K562 (cell line): ENCODE data around the gene IMP4. TPM values are rescaled to one million over a fixed set of nuclear protein-coding genes. Genes with fewer than 3 reads are reported as not detected.

Source experiments
- BCLAF1 ChIP-seq, 2 experiments: fragments of 450-650 bp in 1 of 2; IDR thresholded peaks; 2 replicates each; pipeline ENCODE4 v1.6.1; 2011 to 2017; ENCODE audit warnings: low read depth in 2 of 2, antibody characterized with exemption in 1 of 2, borderline replicate concordance in 1 of 2, low read length in 1 of 2, mild to moderate bottlenecking in 1 of 2, mixed read lengths in 1 of 2; ENCODE audit not compliant: control insufficient read depth in 1 of 2
- CC2D1A ChIP-seq: fragments of 450-650 bp; IDR thresholded peaks from 2 replicates; pipeline ENCODE4 v1.6.1; 2017; ENCODE audit warnings: mild to moderate bottlenecking
- ESRRA ChIP-seq: fragments of 450-650 bp; IDR thresholded peaks from 2 replicates; pipeline ENCODE4 v1.6.1; 2014; ENCODE audit warnings: low read depth, mild to moderate bottlenecking, moderate library complexity, borderline replicate concordance
- ETV1 ChIP-seq: fragments of 450-650 bp; conservative IDR thresholded peaks from 2 replicates; pipeline ENCODE4 v1.6.1; 2016; ENCODE audit warnings: missing genetic modification characterization, control low read depth, low read depth, missing compliant biosample characterization
- HMGN3 ChIP-seq: IDR thresholded peaks from 2 replicates; pipeline ENCODE4 v1.6.1; 2011; ENCODE audit warnings: borderline replicate concordance, low read depth, mild to moderate bottlenecking, mixed read lengths, low read length; ENCODE audit not compliant: insufficient read length; ENCODE audit errors: extremely low read depth
- L3MBTL2 ChIP-seq: fragments of 450-650 bp; IDR thresholded peaks from 2 replicates; pipeline ENCODE4 v1.6.1; 2016; ENCODE audit warnings: mild to moderate bottlenecking, moderate library complexity
- MTA3 ChIP-seq: fragments of 450-650 bp; formaldehyde crosslinking; IDR thresholded peaks from 2 replicates; pipeline ENCODE4 v1.6.1; 2017; ENCODE audit warnings: mild to moderate bottlenecking, borderline replicate concordance
- MYC ChIP-seq, 2 experiments: fragments of 250-450 bp in 1 of 2; sonication (Bioruptor Pico) in 1 of 2; IDR thresholded peaks; 2 replicates each; pipeline versions ENCODE4 v1.5.1 to v1.6.1; 2012 to 2021; ENCODE audit warnings: low read depth in 2 of 2, borderline replicate concordance in 1 of 2, improper control_type of control experiment in 1 of 2, low read length in 1 of 2, mild to moderate bottlenecking in 1 of 2, moderate library complexity in 1 of 2
- NCOA1 ChIP-seq: fragments of 450-650 bp; IDR thresholded peaks from 2 replicates; pipeline ENCODE4 v1.6.1; 2016; ENCODE audit warnings: low read depth
- NR3C1 ChIP-seq: sonication (generic); formaldehyde crosslinking; IDR thresholded peaks from 2 replicates; pipeline ENCODE4 v1.8.1; 2022; ENCODE audit warnings: missing genetic modification reagents
- PRMT5 ChIP-seq: sonication (generic); formaldehyde crosslinking; IDR thresholded peaks from 2 replicates; pipeline ENCODE4 v1.5.0; 2020; ENCODE audit warnings: missing genetic modification reagents
- RB1 ChIP-seq: fragments of 450-650 bp; IDR thresholded peaks from 2 replicates; pipeline ENCODE4 v1.6.1; 2017; ENCODE audit warnings: low read depth, mild to moderate bottlenecking
- RFX5 ChIP-seq: IDR thresholded peaks from 2 replicates; pipeline ENCODE4 v1.6.1; 2011; ENCODE audit warnings: low read depth, mild to moderate bottlenecking, improper control_type of control experiment, low read length
- SMC3 ChIP-seq: conservative IDR thresholded peaks from 2 replicates; pipeline ENCODE4 v1.6.1; 2011; ENCODE audit warnings: low read depth, low read length, improper control_type of control experiment; ENCODE audit not compliant: insufficient read depth
- SPI1 ChIP-seq: IDR thresholded peaks from 2 replicates; pipeline ENCODE4 v1.6.1; 2011; ENCODE audit warnings: low read depth, low read length, control low read depth, borderline replicate concordance
- TRIM28 ChIP-seq: fragments of 450-650 bp; IDR thresholded peaks from 2 replicates; pipeline ENCODE4 v1.6.1; 2017
- VEZF1 ChIP-seq: fragments of 200-800 bp; sonication (Bioruptor generic); IDR thresholded peaks from 2 replicates; pipeline ENCODE4 v1.6.1; 2017; ENCODE audit warnings: missing genetic modification characterization, missing compliant biosample characterization
- ZNF707 ChIP-seq: fragments of 250-450 bp; sonication (Bioruptor Pico); conservative IDR thresholded peaks from 2 replicates; pipeline ENCODE4 v1.8.0; 2022; ENCODE audit warnings: inconsistent platforms, mild to moderate bottlenecking, moderate library complexity
- polyA plus RNA-seq, 8 experiments: library from polyadenylated mRNA; depleted of rRNA in 4 of 8; stranded (reverse) in 5 of 8; unstranded in 3 of 8; fragments of >200 nt; fragmentation: Nextera tagmentation in 2 of 8; fragmentation: Illumina TruSeq in 1 of 8; extraction: Ambion mirVana in 2 of 8; extraction: Trizol in 1 of 8; gene quantifications; 2 replicates each; pipeline versions ENCODE4 v1.2.1 to v1.2.3, GENCODE V29; 2011 to 2014; ENCODE audit warnings: inconsistent platforms in 1 of 8, missing spikeins in 1 of 8
- total RNA-seq, 7 experiments: library from RNA; depleted of rRNA in 6 of 7; stranded (reverse); fragments of >200 nt in 6 of 7; fragmentation: Illumina TruSeq in 2 of 7; extraction: Trizol in 2 of 7; gene quantifications; 2 replicates each; pipeline versions ENCODE4 v1.2.1 to v1.2.3, GENCODE V29; 2011 to 2021; ENCODE audit warnings: low replicate concordance in 1 of 7

Gene IMP4
- total and polyA plus RNA-seq, 9 of the 15 experiments (the other 6 are each of a cell fraction or from before 2014, with no cell fraction given), result 35.4 to 209 (median 100.0) TPM

- TF ChIP-seq BCLAF1 (IDR thresholded peaks at IDR 0.05; ENCODE audit: borderline replicate concordance in 1 of 2, control insufficient read depth in 1 of 2, low read depth in 2 of 2, low read length in 1 of 2), result no peak
- no peak for TF ChIP-seq MTA3
- TF ChIP-seq MYC (IDR thresholded peaks at IDR 0.05; ENCODE audit: low read depth, low read length), result peak; percentile 67
- no peak for TF ChIP-seq MYC (CRISPR knock-in tag; IDR thresholded peaks at IDR 0.05; ENCODE audit: borderline replicate concordance, low read depth)
- TF ChIP-seq SMC3, result peak; percentile 89
- no peak for TF ChIP-seq RFX5
- no peak for TF ChIP-seq TRIM28
- no peak for TF ChIP-seq SPI1
- no peak for TF ChIP-seq PRMT5 (CRISPR knock-in tag)
- peak; percentile 62; the same call in 1 of the 2 replicates for TF ChIP-seq CC2D1A
- no peak for TF ChIP-seq ZNF707 (CRISPR knock-in tag)
- TF ChIP-seq ETV1 (tag), result no peak
- no peak for TF ChIP-seq HMGN3
- TF ChIP-seq ESRRA, result no peak
- no peak for TF ChIP-seq NCOA1
- TF ChIP-seq NR3C1 (CRISPR knock-in tag), result no peak
- TF ChIP-seq VEZF1, result no peak
- peak; percentile 58; the same call in 1 of the 2 replicates for TF ChIP-seq L3MBTL2
- peak; percentile 36; the same call in 1 of the 2 replicates for TF ChIP-seq RB1
These were observed 10.2 kb upstream of the IMP4 start (continued) for GRCh38 chr2:130332271-130333073.
